GM13977 (cell line): ENCODE data around the gene OR52N2.

Experiments used
- DNase-seq: peaks from one replicate; pipeline ENCODE4 v3.0.0; 2012; ENCODE audit warnings: low spot score
- in situ Hi-C: fragments of 300-500 bp; cut with MboI; formaldehyde crosslinking; loops from one replicate; pipeline ENCODE4 v1.12.0; 2022; ENCODE audit warnings: low sequenced_read_pairs, low pct_unique_long_range_greater_than_20kb, mixed read lengths, inconsistent platforms; ENCODE audit not compliant: unreplicated experiment
- TF ChIP-seq, protein P1 (sequence below): IDR thresholded peaks from 2 replicates; pipeline ENCODE4 v1.5.1; 2012; ENCODE audit warnings: mild to moderate bottlenecking, control low read depth; ENCODE audit not compliant: insufficient read depth; ENCODE audit errors: extremely low read depth, missing control alignments

Gene OR52N2

DNA sequence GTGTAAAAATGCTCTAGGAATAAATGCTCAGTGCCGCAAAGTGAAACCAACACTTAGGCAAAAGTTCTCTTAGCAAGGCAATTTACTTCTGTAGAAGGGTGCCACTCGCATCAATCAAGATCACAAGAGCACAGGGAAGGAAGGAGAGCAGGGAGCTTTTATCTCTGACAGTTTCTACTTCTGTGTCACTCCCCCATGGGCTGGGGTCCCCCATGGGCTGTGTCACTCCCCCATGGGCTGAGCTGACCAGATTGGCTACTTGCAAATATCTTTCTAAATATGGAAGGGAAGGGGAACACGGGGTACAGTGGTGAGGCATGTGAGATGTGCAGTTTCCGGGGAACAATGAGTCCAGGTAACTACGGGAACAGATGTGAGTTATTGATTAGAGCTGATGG lies 397 bp downstream of the OR52N2 start:
- no peak for DNase-seq
- in situ Hi-C loops = loop anchor here (25.0 kb wide), 1 partner anchor 322 kb away; the partner anchor contains the start of gene OR52D1
- TF ChIP-seq, protein P1, sequence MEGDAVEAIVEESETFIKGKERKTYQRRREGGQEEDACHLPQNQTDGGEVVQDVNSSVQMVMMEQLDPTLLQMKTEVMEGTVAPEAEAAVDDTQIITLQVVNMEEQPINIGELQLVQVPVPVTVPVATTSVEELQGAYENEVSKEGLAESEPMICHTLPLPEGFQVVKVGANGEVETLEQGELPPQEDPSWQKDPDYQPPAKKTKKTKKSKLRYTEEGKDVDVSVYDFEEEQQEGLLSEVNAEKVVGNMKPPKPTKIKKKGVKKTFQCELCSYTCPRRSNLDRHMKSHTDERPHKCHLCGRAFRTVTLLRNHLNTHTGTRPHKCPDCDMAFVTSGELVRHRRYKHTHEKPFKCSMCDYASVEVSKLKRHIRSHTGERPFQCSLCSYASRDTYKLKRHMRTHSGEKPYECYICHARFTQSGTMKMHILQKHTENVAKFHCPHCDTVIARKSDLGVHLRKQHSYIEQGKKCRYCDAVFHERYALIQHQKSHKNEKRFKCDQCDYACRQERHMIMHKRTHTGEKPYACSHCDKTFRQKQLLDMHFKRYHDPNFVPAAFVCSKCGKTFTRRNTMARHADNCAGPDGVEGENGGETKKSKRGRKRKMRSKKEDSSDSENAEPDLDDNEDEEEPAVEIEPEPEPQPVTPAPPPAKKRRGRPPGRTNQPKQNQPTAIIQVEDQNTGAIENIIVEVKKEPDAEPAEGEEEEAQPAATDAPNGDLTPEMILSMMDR = no peak

DNA sequence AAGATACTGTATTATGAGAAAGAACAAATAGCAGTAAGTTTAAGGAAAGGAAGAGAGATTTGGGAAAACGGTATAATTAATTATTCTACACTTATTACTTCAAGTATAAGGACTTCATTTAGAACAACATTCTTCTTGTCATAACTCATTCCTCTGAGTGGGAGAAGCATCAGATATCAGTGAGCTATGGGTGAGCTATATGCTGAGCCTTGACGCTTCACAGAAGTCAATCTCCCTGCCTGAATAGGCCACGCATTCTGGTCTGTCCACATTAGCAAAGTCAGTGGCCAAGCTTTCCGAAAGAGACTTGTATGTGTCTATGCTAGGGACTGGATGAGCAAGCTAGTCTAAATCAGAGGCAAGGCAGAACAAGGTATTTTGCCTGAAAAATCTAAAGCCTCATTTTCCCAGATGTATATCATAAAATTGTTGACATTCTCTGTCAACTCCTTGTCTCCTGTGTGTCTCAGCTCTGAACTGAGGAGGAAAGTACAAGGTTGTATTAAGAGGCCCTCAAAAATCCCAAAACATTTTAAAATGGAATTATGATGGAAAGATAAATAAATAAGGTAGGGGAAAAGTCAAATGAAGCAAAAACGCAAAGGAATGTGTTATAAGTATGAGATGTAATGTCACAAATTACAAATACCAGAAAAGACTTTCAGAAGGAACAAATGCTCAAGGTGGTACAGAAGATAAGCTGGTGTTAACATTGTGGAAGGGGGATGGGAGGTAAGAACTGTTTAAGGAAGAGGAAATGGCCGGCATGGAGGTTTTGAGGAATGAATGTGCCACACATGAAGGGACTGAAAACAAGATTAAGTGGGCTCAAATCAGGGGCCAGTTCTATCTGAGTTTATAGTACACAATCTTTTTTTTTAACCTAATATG lies 1.4 kb downstream of the OR52N2 start:
- in situ Hi-C loops = loop anchor here (25.0 kb wide), 1 partner anchor 323 kb away; the partner anchor contains the start of gene OR52D1
- TF ChIP-seq, protein P1 = no peak
- no peak for DNase-seq

DNA sequence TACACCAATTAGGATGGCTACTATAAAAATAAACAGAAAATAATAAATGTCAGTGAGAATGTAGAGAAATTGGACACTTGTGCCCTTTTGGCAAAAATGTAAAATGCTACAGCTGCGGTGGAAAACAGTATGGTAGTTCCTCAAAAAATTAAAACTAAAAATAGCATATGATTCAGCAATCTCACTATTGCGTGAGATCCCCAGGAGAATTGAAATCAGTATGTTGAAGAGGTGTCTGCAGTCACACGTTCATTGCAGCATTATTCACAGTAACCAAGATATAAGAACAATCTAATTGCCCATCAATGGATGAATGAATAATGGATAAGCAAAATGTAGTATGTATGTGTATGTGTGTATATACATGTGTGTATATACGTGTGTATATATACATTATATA lies 6.8 kb downstream of the OR52N2 start:
- DNase-seq = no peak
- in situ Hi-C loops = loop anchor here (25.0 kb wide), 1 partner anchor 328 kb away; the partner anchor contains the start of gene OR52D1

DNA sequence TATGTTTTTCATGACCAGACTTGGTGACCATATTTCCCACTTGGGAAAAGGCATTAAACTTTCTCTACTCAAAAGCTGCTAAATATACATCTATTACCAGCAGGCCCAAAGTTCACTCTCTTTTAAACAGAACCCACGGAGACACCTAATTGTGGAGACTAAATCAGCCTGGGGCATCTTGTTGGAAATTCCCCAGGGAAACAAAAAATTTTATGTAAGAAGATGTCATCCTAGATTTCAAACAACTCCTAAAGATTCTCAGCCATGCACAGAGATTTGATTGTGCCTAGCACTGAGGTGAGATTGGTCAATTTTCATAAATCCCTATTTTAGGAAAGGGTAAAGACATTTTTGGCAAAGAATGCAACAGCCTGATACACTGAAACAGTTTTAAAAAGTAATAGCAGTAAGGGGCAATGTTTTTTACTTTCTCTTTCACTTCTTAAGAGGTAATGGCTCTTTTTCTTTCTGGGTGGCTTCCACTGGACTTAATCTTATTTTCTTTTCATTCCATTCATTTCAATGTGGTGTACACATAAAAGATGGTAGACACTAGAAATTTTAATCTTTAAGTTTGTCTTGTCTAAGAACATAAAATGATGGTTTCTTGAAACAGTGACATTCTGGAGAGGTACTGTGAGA lies 9.6 kb downstream of the OR52N2 start:
- TF ChIP-seq, protein P1 = no peak
- in situ Hi-C loops = loop anchor here (25.0 kb wide), 1 partner anchor 331 kb away; the partner anchor contains the start of gene OR52D1
- DNase-seq = peak; percentile 12

More for the DNA sequence above, 6.8 kb downstream of the OR52N2 start:
- TF ChIP-seq, protein P1 = no peak

DNA sequence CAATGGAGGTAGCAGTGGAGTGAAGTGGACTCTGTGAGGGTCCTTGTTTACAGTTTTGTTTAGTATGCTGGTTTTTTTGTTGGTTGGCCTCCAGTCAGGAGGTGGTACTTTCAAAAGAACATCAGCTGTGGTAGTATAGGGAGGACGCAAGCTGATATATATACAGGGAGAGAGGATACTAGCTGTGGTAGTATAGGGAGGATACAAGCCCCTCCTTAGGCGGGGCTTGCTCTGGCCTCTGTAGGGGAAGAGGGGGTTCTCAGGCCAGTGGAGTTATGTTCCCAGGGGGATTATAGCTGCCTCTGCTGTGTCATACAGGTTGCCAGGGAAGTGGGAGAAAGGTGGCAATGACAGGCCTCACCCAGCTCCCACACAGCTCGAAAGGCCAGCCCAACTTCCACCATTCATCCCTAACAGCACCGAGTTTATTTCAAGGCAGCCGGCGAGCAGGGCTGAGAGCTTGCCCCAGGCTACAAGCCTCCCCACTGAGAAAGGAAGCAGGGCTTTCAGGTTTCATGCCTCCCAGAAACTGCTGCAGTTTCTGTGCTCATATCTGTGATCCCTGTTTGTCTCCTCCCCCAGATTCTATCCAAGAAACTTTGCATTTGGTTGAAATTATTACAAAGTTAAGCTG lies 22.6 kb downstream of the OR52N2 start:
- in situ Hi-C loops = no loop called here
- TF ChIP-seq, protein P1 = no peak
- no peak for DNase-seq

DNA sequence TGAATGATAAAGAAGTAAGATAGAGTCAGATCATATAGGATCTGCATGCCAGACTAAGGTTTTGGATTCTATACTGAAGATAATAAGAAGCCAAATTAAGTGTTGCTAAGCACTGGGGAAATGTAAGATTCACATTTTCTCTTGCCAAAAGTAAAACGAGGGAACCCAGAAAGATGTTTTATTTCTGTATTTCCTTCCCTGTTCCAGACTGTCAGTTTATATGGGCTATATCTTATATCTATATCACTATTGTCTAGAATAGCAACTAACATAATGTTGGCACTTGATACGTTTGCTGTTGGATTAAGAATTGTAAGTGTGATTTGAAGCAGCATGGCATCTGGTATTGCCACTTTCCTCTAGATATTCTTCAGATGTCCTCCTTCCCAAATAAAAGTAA lies 24.7 kb downstream of the OR52N2 start:
- no peak for DNase-seq
- in situ Hi-C loops = no loop called here
- TF ChIP-seq, protein P1 = no peak
